Measurements from ENCODE around the gene ABLIM1.

Gene ABLIM1

GRCh38 chr10:114623661-114624294 lies 34.3 kb downstream of the ABLIM1 start:
- peak; percentile 83 for DNase-seq (ENCODE audit: extremely low read depth, low read depth)
- TF ChIP-seq CTCF (IDR thresholded peaks at IDR 0.05; ENCODE audit: low read depth, low read length): no peak

- DNase-seq (ENCODE audit: extremely low read depth, low read depth): no peak
Measured at GRCh38 chr10:114623155-114623554, 34.9 kb downstream of the ABLIM1 start.

GRCh38 chr10:114618722-114619121 lies 39.4 kb downstream of the ABLIM1 start:
- no peak for DNase-seq (ENCODE audit: extremely low read depth, low read depth)
- TF ChIP-seq CTCF (IDR thresholded peaks at IDR 0.05; ENCODE audit: low read depth, low read length): no peak

More at GRCh38 chr10:114623155-114623554, 34.9 kb downstream of the ABLIM1 start:
- no peak for TF ChIP-seq CTCF (IDR thresholded peaks at IDR 0.05; ENCODE audit: low read depth, low read length)

- DNase-seq (ENCODE audit: extremely low read depth, low read depth): no peak
- no peak for TF ChIP-seq CTCF (IDR thresholded peaks at IDR 0.05; ENCODE audit: low read depth, low read length)
Measured at GRCh38 chr10:114616516-114616915, 41.6 kb downstream of the ABLIM1 start.

- DNase-seq (ENCODE audit: extremely low read depth, low read depth): no peak
- no peak for TF ChIP-seq CTCF (IDR thresholded peaks at IDR 0.05; ENCODE audit: low read depth, low read length)
Measured at GRCh38 chr10:114616103-114616502, 42.0 kb downstream of the ABLIM1 start.

- DNase-seq (ENCODE audit: extremely low read depth, low read depth): no peak
- TF ChIP-seq CTCF (IDR thresholded peaks at IDR 0.05; ENCODE audit: low read depth, low read length): no peak
Measured at GRCh38 chr10:114615600-114616007, 42.5 kb downstream of the ABLIM1 start.

- DNase-seq (ENCODE audit: extremely low read depth, low read depth): no peak
- TF ChIP-seq CTCF (IDR thresholded peaks at IDR 0.05; ENCODE audit: low read depth, low read length): no peak
Measured at GRCh38 chr10:114613237-114613979, 44.7 kb downstream of the ABLIM1 start.

All from AG09319 (cell line).